Activated CD8-positive, alpha-beta memory T cell treated with anti-CD3 and anti-CD28 coated beads for 48 hours (primary cell): ENCODE data around the gene LRFN3.
"Not testable (repeated sequence)": the region's sequence is repeated elsewhere in the genome, so short reads cannot be mapped to it uniquely, and the experiment has no call there.

Experiments
- DNase-seq, 3 experiments: peaks; one replicate each; pipeline ENCODE4 v3.0.0-alpha.2; 2020; ENCODE audit warnings: low read depth in 2 of 3, low spot score in 2 of 3

Gene LRFN3, protein sequence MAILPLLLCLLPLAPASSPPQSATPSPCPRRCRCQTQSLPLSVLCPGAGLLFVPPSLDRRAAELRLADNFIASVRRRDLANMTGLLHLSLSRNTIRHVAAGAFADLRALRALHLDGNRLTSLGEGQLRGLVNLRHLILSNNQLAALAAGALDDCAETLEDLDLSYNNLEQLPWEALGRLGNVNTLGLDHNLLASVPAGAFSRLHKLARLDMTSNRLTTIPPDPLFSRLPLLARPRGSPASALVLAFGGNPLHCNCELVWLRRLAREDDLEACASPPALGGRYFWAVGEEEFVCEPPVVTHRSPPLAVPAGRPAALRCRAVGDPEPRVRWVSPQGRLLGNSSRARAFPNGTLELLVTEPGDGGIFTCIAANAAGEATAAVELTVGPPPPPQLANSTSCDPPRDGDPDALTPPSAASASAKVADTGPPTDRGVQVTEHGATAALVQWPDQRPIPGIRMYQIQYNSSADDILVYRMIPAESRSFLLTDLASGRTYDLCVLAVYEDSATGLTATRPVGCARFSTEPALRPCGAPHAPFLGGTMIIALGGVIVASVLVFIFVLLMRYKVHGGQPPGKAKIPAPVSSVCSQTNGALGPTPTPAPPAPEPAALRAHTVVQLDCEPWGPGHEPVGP

DNA sequence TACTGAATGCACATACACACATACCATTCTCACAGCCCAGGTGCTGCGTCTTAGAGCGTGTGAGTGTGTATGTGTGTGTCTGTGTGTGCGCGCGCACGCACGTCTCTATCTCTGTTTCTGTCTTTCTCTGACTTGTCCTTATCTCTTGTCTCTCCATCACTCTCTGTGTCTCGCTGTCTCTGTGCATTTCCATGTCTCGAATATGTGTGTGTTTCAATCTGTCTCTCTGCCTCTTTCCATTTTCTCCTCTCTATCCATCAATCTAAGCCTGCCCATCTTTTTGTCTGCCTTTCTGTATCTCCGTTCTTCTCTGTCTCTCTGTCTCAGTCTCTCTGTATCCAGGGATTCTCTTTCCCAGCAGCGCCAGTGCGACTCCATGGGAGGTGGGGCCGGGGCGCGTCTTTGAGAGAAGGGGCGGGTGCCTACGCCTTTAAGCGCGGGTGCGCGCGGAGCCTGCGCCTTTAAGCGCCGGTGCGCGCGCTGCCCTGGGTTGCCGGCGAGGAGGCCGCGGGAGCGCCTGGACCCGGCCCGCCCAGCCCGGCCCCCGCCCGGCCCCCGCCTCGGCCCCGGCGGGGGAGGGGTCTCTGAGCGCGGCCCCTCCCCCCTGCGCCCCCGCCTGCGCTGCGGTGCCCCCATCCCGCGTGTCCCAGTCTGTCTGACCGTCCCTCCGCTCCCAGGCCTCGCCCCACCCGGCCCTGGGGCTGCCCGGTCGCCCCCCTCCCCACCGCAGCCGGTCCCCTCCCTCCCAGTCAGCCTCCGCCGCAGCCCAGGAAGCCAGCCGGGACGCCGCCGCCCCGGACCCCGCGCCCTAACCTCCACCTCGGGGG, at the start of gene LRFN3:
Gene LRFN3 (plus strand): TSS at position 464 of the 827 bp plus-strand sequence. CDS start 3,052 bp downstream, outside the sequence.
- DNase-seq: peak in 1 of 3 experiments; percentile 51

DNA sequence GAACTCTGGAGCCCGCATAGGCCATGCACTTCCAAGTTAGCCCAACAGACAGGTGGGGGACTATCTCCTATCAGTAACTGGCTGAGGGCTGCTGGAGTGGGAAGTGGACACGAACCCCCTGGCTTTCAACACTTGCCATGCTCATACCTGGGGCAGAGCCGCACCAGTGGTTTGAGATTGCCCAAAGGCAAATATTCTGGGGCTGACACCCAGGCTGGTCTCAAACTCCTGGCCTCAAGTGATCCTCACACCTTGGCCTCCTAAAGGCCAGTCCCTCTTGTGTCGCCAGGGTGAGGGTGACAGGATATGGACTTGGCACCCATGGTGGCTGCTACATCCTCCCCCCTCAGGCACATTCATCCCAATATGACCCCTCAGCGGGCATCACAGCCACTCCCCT, 49.0 kb upstream of the LRFN3 start:
- no peak for DNase-seq

DNA sequence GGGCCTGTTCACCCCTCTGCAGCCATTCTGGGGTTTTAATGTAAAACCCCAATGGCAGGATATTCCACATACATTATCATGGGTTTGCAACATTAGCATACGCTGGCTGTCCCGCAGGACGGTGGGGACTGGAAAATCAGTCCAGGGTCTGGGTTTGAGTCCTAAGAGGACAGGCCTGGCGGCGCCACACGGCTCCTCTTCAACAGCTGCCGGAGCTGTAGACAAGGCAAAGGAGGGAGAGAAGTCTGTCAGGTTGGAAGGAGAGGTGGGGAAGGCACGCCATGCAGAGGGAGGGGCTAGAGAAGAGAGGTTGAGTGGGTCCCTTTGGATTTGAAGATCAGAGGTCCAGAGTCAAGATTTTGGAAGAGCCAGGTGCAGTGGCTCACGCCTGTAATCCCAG, 47.8 kb upstream of the LRFN3 start:
- no peak for DNase-seq

DNA sequence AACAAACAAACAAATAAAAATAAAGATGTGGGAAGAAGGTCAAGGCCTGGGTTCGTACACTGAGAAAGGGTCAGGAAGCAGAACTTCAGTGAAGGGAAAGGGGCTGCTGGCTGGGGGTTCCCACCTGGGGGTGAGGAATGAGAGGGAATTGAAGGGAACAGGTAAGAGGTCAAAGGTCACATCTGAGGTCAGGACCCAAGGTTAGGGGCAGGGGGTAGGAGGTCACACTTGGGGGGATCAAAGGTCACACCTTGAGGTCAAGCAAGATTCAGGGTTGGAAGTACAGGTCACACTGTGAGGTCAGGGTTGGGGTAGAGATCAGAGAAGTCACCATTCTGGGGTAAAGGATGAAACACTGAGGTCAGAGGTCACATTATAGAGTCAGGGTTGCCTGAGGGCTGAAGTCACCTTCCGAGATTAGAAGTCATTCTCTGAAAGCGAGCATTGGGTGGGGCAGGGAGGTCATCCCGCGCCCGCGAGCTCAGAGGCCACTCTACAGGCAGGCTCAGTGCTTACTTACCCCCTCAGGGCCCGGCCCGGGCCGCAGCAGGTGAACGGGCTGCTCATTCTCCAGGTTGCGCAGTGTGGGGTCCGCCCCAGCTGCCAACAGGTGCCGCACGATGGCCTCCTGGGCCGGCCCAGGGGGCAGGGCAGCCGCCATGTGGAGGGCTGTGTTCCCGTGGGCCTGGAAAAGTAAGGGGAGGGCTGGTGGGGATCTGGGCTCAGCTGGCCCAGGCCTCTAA, 46.6 kb upstream of the LRFN3 start:
- DNase-seq: no peak

DNA sequence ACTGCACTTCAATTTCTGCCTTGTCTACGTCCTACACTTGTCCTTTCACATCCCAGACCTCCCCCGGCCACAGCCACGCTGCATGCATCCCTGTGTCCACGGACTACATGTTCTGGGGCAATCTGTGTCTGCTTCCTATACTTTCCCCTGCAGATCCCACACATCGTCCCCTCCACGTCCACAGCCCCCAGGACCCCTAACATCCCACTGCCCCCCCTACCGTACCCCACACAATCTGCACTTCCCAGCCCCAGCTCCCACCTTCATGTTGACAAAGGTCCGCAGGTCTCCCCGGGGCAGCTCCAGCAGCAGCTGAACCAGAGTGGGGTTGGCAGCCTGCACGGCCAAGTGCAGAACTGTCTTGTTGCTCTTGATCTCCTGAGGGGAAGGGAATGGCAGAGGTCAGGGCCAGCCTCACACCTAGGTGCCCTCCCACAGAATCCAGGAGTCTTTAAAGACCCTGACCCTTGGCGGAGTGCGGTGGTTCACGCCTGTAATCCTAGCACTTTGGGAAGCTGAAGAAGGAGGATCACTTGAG, 46.0 kb upstream of the LRFN3 start:
- no peak for DNase-seq

DNA sequence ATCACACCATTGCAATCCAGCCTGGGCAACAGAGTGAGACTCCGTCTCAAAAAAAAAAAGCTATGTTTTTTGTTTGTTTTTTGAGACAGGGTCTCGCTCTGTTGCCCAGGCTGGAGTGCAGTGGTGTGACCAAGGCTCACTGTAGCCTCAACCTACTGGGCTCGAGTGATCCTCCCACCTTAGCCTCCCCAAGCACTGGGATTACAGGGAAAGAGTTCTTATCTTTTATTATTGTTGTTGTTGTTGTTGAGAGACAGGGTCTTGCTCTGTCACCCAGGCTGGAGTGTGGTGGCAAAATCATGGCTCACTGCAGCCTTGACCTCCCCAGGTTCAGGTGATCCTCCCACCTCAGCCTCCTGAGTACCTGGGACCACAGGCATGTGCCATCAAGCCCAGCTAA, 44.4 kb upstream of the LRFN3 start:
- DNase-seq: not testable (repeated sequence)

DNA sequence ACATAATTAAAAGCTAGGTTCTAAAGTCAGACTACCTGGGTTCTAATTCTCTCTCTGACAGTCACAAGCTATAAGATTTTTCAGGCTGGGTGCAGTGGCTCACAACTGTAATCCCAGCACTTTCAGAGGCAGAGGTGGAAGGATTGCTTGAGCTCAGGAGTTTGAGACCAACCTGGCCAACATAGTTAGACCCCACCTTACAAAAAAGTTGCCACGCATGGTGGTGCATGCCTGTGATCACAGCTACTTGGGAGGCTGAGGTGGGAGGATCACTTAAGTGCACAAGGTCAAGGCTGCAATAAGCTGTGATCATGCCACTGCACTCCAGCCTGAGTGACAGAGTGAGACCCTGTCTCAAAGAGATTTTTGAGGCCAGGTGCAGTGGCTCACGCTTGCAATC, 41.8 kb upstream of the LRFN3 start:
- no peak for DNase-seq

DNA sequence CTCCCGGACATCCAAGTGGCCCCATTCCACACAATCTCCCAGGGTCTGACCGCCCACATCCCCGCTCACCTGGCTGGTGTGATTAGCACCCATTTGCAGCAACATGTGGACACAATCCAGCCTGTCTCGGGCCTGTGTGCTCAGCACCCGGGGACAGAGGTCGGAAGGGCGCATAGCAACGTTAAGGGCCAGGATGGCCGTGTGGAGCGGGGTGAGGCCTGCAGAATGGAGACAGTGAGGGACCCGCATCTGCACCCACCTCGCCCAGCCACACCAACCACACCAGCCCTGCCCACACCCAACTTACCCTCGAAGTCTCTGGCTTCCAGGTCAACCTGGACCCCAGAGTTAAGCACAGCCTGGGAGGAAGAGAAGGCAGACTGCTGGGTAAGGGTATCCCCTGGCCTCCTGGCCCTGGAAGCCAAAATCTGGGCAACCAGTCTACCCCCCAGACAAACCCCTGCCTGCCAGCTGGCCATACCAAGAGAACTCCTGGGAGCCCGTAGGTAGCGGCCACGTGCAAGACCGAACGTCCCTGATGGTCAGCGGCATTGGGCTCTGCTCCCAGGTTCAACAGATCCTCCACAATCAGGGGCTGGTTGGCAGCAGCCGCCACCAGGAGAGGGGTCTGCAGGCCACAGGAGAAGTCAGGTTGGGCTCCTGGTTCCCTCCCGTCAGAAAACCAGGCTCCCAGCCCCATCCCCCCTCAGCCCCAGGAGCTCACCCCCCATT, 40.1 kb upstream of the LRFN3 start:
- no peak for DNase-seq

DNA sequence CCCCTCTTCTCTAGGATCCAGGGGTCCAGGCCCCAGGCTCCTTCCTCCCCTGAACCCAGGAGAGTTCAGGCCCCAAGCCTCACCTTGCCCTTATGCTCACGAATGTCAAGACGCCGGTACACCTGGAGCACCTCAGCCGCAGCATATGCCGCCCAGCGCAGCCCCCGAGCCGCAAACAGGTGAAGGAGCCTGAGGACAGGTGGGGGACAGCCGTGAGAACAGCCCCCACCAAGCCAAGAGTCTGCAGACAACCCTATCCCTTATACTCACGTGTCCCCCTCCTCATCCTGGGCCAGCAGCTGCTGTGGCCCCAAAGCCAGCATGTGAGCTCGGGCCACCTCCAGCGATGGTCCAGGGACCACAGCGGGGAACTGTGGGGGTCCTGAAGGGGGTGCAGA, 39.5 kb upstream of the LRFN3 start:
- no peak for DNase-seq

DNA sequence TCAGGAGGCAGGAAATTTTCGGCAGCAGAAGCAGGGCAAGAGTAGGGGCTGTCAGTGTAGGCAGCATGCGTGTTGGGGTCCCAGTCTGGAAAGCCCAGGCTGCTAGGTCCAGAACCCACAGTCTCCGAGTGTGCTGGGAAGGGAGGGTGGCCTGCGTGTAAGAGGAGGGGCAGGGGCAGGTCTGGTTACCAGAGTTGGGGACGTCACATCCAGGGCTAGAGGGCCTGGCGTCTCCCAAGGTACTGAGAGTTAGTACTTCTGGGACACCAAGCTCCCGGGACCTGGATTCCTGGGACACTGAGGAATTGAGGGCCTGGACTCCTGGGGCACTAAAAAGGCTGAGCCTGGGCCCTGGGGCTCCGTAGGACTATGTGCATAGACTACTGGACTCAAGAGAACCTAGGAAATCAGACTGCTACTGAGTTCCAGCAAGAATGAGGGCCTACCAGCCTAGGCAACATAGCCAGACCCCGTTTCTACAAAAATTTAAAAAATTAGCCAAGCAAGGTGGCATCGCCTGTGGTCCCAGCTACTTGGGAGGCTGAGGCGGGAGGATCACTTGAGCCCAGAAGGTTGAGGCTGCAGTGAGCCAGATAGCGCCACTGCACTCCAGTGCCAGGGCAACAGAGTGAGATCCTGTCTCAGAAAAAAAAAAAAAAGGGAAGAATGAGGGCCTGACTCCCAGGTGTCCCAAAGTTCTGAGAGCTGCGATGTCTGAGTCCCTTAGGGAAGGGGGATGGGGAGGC, 38.3 kb upstream of the LRFN3 start:
- DNase-seq: no peak

DNA sequence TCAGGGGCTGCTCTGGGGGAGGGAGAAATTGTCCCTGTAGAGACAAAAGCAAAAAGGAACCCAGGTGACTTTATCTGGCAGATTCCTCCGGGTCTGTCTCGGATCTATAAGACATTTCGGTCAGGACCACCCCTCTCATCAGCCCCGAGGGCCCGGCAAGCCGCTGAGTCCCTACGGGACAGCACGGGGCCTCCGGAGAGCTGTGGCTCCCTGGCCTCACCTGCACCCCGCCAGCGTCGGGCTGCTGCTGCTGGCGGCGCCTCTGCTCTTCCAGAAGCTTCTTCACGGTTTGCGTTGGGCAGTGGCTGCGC, 37.7 kb upstream of the LRFN3 start:
- DNase-seq: no peak

DNA sequence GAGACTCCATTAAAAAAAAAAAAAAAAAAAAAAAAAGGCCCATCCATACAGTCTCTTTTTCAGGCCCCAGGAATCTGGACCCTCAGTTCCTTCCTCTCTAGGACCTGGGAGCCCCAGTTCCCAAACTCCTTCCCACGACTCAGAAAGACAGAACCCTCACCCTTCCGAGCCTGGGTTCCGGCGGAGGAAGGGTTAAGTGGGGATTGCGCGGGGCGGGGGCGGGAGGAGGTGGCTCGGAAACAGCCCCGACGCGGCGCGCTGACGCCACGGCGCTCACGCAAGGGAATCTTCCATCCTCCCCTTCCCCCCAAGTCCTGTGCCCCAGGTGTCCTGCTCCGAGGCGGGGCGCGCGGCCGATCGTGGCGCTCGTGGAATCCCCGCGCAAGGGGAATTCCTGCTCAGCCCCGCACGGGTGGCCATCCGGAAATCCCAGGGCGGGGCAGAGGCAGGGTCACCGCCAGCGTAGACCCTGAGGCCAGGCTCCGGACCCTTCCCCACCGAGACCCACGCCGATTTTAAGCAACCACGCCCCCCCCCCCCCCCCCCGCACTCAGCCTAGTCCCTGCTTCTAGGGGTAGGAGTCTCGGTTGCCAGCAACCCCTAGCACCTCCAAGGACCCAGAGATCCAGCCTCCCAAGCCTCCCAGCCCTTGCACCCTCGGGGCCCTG, 36.5 kb upstream of the LRFN3 start:
- peak; percentile 59 to 77 (median 61) for DNase-seq

DNA sequence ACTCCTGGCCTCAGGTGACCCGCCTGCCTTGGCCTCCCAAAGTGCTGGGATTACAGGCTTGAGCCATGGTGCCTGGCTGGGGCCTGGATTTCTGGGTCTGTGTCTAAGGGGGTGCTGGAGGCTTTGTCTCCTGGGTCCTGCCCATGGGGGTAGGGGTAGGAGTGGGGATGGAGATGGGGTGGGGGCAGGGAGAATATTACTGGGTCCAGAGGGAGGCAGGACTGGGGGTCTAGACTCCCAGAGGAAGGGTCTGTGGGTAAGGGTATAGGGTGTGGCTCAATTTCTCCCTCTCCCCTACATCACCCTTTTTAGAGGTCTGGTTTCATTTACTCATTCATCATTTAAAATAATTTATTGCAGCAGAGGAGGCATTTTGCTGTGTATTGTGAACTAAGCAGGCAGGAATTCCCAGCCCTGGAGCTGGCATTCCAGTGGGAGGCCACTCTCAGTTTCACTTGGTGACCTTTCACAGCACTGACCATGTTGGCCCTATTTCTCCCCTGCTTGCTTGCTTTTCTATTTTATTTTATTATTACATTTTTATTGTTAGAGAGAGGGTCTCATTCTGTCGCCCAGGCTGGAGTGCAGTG, 35.0 kb upstream of the LRFN3 start:
- DNase-seq: no peak

DNA sequence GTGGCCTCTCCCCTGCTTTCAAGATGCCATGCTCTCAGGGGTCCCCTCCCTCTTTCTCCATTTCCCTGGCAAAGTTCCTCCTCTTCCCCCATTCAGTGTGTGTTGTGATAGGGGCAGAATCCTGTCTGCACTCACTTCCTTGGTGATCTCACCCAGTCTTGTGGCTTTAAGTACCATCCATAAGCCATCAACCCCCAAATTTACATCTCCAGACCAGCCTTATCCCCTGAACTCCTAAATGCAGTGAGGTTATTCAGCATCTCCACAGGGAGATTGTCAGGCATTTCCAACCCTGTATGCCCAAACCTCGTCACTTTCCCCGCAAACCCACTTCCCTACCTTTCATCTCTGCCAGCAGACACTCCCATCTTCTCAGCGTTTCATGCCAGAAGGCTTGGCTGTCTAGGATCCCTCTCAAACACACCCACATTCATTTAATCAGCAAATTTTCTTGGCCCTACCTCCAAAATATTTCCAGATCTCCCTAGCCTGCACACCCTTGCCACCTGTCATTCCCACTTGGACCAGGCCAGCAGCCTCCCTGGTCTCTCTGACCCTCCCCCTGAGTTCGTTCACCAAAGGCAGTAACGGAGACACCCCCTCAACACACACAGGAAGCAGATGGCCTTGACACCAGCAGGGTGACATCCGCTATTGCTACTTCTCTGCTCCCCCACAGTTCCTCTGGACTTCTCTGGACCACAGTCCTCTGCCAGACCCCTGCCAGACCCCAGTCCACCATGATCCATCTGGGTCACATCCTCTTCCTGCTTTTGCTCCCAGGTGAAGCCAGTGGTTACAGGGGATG, 34.1 kb upstream of the LRFN3 start, which contains the start of gene HCST:
Gene HCST (plus strand): TSS at position 676 of the 808 bp plus-strand sequence. CDS start 65 bp downstream, at position 741.
- no peak for DNase-seq

DNA sequence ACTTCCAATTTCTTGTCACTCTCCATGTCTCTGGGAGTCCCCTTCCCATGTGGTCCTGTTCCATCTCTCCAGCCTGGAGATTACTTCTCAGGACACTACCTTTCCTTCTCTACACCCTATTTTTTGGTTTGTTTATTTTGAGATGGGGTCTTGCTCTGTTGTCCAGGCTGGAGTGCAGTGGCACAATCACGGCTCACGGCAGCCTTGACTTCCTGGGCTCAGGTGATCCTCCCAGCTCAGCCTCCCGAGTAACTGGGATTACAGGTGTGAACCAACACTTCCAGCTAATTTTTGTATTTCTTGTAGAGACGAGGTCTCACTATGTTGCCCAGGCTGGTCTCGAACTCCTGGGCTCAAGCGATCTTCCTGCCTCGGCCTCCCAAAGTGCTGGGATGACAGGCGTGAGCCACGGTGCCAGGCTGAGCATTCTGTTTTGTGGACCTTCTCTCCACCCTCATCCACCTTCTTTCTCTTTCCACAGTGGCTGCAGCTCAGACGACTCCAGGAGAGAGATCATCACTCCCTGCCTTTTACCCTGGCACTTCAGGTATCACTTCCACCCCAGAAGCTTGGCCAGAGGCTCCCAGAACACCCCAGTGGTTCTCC, 33.2 kb upstream of the LRFN3 start:
- DNase-seq: no peak

DNA sequence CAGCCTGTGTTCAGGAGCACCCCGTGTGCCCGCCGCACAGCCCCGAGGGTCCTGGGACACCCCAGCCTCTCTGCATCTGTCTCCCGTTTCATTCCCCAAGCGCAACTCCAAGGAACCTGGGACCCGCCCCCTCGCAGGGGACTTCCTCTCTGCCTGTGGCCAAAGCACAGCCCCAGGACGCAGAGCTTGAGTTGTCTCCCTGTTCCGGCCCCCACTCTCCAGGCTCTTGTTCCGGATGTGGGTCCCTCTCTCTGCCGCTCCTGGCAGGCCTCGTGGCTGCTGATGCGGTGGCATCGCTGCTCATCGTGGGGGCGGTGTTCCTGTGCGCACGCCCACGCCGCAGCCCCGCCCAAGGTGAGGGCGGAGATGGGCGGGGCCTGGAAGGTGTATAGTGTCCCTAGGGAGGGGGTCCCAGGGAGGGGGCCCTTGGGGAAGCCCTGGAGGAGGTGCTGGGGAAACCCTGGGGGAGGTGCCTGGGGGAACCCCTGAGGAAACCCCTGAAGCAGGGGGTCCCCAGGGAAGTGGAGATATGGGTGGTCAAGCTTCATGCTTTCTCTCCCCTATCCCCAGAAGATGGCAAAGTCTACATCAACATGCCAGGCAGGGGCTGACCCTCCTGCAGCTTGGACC, 32.5 kb upstream of the LRFN3 start:
- peak; percentile 57 to 84 (median 64) for DNase-seq
